Measurements from ENCODE around the gene GABBR2.

GABBR2 gene

DNA sequence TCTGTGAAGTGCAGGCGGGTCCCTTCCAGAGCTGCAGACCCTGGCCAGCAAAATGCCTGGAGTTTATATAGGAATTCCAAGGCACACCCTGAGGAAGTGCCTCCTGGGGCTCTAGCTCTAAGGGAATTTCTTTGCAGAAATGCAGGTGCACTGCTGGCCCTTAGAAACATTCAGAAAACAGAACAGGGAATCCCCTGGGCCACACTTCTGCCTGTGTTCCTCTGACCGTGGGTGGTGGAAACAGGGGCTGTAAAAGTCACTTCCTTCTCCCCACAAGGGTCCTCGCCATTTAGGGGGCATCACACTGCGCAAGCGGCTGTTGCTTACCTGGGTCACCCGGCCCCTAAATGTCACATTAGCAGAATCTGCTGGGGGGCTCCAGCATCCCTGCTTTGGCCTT is 312.5 kb downstream of the GABBR2 start:
- H3K27ac ChIP-seq, result no peak overlapping the region
- no peak for TF ChIP-seq ZFX (IDR thresholded peaks at IDR 0.05)
- TF ChIP-seq, protein P1, sequence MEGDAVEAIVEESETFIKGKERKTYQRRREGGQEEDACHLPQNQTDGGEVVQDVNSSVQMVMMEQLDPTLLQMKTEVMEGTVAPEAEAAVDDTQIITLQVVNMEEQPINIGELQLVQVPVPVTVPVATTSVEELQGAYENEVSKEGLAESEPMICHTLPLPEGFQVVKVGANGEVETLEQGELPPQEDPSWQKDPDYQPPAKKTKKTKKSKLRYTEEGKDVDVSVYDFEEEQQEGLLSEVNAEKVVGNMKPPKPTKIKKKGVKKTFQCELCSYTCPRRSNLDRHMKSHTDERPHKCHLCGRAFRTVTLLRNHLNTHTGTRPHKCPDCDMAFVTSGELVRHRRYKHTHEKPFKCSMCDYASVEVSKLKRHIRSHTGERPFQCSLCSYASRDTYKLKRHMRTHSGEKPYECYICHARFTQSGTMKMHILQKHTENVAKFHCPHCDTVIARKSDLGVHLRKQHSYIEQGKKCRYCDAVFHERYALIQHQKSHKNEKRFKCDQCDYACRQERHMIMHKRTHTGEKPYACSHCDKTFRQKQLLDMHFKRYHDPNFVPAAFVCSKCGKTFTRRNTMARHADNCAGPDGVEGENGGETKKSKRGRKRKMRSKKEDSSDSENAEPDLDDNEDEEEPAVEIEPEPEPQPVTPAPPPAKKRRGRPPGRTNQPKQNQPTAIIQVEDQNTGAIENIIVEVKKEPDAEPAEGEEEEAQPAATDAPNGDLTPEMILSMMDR (conservative IDR thresholded peaks at IDR 0.05), result no peak

DNA sequence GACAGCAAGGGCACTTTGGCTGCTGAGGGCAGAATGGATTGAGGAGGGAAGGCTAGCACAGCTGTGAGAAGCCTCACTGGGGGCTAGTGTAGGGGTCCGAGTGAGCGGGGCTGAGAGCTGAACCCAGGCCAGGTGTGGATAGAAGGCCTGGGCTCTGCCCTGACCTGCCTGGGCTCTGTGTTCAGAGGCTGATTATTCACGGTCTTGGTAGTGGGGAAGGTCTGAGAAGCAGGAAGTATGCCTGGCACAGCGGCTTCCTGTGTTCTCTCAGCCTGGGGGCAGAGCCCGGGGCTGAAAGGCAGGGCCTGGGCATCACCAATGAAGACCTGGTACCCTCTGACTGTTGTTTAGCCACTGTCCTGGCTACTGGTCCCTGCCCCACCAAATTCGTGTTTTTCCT is 316.9 kb downstream of the GABBR2 start:
- TF ChIP-seq, protein P1 (conservative IDR thresholded peaks at IDR 0.05), result no peak
- no peak for TF ChIP-seq ZFX (IDR thresholded peaks at IDR 0.05)
- no peak overlapping the region for H3K27ac ChIP-seq

DNA sequence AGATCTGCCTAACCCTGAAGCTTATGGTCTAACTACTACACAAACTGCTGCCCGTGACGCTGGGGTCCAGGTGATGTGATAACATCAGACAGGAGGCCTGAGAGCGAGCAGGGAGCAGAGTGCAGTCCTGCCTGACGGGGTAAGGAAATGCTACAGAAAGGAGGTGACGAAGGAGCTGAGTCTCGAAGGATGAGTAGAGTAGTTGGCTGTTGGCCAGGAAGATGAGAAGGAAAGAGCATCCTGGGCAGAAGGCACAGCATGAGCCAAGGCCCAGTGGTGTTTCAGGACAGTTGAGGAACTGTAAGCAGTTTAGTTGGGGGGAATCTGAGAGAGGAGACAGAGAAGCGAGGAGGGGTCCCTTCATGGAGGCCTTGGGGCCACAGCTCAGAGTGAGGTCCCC is 317.3 kb downstream of the GABBR2 start:
- no peak overlapping the region for H3K27ac ChIP-seq
- no peak for TF ChIP-seq ZFX (IDR thresholded peaks at IDR 0.05)

DNA sequence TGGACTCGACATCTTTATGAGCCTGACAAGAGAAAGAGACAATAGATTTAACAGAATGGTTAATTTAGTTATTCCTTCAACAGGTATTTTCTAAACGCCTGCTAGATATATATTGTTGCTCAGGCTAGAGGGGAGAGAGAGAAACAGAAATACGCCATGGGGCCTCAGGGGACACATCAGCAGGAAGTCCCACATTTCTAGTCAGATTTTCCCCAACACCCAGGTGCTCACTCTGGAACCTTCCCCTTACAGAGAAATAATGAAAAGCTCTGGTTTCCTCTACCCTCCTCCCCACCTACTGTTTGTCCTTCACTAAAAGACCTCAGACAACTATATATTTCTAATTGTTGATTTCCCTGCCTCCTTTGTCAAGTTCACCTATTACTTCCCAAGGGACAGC is 323.0 kb downstream of the GABBR2 start:
- TF ChIP-seq ZFX (IDR thresholded peaks at IDR 0.05), result no peak
- TF ChIP-seq, protein P1 (conservative IDR thresholded peaks at IDR 0.05), result no peak
- H3K27ac ChIP-seq, result no peak overlapping the region

DNA sequence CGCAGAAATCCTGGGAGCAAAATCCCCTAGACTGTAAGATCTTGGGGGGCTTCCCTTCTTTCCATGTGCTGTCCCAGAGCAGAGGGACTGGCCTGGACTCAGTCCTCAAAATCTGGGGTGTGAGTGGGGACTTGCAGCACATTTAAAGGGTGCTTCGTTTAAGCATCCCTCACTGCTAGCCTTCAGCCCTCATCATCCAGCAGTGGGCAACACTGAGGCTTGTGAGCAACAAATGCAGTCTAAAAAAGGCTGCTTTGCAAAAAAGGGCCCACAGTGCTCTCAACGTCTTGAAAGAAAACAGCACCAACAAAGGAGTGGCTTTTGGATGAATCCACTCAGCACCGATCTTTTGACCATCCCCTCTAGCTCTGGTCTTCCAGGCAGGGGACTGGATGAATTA is 325.0 kb downstream of the GABBR2 start:
- TF ChIP-seq, protein P1 (conservative IDR thresholded peaks at IDR 0.05), result no peak
- TF ChIP-seq ZFX (IDR thresholded peaks at IDR 0.05), result no peak
- H3K27ac ChIP-seq, result no peak overlapping the region

DNA sequence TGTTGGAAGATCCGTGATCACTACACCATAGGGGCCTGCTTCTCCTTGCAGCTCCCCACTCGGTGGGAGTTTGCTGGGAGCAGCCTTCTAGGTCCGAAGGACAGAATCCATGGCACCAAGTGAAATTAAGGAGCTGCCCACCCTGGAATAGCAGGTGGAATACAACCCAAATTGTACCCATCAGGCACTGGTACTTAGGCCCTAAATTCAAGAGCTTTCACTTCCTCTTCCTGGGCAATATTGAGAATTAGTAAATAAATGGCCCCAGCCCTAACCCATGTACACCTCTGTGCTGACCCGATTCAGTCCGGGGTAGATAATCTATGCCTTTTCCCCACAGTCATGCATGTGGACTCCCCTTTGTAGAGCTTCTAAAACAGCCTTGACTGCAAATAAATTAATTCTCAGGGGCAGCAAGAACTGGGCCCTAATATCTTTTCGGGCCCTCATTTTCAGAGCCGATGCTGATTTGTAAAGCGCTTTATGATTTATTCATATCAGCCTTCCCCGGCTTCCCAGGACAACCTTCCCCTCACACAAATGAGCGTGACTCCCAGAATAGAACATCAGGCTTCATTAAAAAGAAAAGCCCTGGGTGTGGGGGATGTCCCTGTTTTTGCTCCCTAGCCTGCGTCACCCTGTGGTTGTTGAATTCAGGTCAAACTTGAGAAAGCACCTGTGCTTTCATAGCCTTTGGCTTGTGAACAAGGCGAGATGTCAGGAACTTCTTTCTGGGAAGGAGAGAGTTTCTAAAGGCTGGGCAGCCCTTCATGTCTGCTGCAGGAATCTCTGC is 327.2 kb downstream of the GABBR2 start:
- TF ChIP-seq, protein P1 (conservative IDR thresholded peaks at IDR 0.05), result no peak
- no peak for TF ChIP-seq ZFX (IDR thresholded peaks at IDR 0.05)
- H3K27ac ChIP-seq, result no peak overlapping the region

DNA sequence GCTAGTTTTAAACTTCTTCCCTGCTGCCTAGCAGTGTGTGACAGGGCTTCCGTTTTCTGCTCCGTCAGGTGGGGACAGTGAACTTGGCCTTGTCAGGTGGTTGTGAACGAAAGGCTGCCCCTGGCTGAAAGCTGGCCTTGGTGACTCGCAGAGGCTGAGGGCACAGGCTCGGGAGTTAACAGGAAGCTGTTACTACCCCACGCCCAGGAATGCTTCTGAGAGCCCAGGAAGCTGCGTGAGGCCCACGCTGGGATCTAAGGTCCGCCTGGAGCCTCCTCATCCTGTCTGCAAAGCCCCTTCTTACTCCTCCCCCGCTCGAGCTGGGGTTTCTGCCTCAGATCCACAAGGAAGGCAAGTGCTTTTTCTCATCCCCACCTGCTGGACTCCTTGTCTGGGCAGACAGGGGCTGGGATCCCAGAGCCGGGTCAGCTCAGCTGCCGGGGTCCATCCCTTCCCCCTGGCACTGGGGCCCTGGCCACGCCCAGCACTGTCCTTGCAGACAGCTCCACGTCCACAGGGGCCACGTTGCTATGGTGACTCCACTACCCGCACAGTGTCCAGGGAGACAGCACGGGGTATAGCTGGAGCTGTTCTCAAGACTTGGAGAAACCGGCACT is 328.6 kb downstream of the GABBR2 start:
- no peak for TF ChIP-seq ZFX (IDR thresholded peaks at IDR 0.05)
- TF ChIP-seq, protein P1 (conservative IDR thresholded peaks at IDR 0.05), result no peak
- H3K27ac ChIP-seq, result no peak overlapping the region
